Measurements from ENCODE around the gene CCDC174.
"Not testable (repeated sequence)": the region's sequence is repeated elsewhere in the genome, so short reads cannot be mapped to it uniquely, and the experiment has no call there.

The CCDC174 gene

DNA sequence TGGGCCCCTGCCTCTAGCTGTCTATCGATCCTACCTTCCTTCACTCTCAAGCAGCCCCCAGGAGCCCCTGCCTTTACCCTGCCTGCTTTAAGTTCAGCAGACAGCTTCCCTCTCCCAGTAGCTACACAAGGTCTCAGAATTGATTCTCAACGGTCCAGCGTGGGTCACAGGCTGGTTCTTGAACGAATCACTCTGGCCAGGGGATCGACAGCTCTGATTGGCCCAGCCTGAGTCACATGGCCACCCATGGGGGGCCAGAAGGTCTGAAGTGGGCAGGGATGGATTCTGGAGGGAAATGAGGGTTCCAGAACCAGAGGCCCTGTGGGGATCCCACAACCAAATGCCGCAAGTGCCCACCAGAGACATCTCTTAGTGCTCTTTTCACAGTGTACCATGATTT is 23.7 kb upstream of the CCDC174 start:
- no peak for DNase-seq

DNA sequence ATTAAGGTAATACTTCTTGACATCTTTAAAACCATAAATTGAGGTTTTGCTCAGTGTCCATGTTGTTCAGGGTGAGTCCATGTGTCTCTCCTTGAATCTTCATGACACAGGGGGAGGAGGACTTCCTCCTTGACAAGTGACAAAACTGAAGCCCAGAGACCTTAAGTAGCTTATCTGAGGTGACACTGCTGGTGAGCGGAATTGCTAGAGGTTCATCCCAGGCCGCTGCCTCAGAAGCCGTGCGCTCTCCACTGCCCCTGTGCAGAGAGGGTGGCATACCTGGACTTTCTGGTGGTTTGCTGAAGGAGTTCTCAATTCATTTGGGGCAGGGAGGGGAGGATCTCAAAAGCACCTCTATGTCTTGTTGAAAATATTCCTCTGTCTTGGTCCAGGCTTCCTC is 23.2 kb upstream of the CCDC174 start:
- no peak for DNase-seq

DNA sequence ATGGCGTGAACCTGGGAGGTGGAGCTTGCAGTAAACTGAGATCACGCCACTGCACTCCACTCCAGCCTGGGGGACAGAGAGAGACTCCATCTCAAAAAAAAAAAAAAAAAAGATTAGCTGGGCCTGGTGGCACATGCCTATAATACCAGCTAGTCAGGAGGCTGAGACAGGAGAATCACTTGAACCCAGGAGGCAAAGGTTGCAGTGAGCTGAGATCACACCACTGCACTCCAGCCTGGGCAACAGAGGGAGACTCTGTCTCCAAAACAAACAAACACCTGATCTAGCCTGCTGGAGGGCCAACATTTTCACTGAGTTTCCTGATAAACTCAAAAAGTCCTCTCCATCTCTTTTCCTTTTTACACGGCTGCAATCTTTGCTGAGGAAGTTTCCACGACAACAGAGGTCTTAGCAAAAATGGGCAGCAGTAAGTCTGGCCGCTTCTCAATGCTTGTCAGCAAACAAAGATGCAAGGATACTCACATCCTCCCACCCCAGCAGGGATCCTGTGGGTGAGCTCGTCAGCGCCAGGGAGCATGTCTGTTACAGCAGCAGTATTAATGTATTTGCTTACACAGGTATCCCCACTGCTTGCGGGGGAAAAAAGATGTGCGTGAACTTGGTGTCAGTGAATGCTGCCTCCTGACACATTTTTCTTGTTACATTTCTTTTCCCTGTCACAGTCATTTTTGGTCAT is 21.0 kb upstream of the CCDC174 start:
- no peak for DNase-seq

DNA sequence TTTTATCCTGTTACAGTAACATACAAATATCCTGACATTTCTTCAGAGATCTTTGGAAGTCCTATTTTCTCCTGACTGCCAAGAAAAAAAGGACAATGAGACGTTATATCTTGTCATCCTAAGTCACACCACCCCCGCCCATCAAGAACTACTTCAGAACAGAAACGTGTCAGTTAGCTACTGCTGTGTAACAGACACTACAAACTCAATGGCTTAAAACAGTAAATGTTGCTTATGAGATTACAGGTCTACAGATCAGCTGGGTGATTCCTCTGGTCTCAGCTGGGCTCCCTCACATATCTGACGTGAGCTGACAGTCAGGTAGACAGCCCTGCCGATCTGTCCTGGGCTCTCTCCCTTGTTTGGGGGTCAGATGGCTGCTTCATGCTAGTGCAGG is 20.5 kb upstream of the CCDC174 start:
- DNase-seq: no peak

DNA sequence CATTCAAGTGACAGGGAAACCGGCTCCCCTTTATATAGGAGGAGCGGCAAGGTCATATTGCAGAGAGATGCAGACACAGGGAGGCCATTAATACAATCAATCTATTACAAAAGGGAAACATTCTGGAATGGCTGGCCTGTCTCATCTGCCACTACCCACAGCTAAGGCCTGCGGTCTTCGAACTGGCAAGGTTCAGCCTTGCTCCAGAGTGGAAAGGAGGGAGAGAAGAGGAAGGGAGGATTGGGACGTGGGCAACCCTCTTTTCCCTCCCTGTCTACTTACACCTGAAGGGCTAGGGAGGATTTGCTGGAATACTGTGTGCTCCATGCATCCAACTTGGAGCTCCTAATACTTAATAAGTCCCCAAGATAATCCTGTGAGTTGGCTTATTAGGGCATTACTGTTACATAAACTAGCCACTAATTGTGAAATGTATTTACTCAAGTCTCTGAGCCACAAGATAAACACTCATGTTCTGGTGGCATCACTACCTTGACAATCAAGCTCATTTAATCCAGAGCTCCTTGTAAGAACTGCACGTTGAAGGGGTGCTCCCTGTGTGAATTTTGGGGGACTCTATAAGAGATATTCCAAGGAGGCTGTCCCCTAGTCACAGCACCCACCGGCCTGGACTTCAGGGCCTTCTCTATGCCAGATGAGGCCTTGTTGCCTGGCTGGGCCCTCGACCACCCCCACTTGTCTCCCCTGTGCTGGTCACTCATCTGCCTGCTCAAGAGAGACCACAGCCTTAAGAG is 19.7 kb upstream of the CCDC174 start:
- DNase-seq: no peak

DNA sequence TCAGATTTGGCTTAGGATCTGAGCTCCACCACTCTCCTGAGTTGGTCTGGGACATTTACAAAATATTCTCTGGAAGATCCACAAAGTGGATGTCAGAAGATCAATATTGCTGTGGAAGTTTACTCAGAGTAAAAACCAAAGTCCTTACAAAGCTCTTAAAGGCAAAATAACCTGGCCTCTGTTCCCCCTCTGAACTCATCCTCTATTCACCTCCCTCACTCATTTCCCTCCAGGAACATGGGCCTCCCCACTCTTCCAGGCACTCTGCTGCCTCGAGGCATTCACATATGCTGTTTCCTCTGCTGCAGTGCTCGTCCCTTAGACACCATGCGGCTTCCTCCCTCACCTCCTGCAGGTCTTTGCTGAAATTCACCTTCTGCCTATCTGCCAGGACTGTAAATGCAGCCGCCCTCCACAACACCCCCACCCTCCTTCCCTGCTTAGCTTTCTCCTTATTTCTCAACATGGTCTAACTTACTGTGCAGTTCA is 19.1 kb upstream of the CCDC174 start:
- DNase-seq: no peak

DNA sequence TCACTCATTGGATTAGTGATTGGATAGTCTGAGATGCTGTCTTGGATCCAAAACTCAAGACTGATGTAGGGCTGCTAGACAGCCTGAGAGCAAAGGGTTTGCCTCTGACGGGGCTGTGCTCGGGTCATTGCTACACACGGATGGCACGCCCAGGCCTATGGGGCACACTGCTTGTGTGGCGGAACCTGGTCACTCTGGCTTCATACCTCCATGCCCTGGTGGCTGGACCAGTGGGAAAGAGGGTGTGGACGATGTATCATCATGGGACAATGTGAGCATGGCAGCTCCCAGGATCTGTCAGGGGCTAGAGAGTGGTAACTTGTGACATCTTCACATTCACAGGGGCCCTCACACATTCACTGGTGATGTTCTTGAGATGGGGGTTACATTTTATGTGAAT is 18.1 kb upstream of the CCDC174 start:
- DNase-seq: no peak

DNA sequence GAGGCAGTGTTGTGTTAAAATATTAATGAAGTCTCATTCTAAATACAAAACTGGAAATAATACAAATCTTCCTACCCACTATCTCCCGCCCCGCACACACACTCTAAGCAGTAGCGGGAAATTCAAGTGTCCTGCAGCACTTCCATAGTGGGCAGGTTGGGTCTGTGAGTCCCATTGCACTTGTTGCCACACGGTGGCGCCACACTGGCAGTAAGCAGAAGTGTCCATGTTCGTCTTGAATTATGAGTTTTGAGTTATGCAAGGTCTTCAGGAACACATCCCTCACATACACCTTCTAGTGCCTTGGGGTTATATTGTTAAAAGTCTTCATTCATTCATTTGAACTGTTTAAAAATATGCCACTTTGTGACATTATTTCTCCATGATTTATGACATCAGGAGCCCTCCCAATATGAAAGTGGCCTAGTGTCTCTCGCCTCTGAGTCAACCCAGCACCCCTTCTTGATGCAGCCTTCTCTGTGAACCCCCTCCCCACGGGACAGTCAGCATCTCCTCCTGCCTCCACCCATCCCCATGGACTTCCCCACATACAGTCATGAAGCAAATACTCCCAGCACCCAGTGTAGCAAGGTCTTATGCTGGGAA is 17.6 kb upstream of the CCDC174 start:
- peak in 2 of 4 experiments; percentile 3 to 34 for DNase-seq

DNA sequence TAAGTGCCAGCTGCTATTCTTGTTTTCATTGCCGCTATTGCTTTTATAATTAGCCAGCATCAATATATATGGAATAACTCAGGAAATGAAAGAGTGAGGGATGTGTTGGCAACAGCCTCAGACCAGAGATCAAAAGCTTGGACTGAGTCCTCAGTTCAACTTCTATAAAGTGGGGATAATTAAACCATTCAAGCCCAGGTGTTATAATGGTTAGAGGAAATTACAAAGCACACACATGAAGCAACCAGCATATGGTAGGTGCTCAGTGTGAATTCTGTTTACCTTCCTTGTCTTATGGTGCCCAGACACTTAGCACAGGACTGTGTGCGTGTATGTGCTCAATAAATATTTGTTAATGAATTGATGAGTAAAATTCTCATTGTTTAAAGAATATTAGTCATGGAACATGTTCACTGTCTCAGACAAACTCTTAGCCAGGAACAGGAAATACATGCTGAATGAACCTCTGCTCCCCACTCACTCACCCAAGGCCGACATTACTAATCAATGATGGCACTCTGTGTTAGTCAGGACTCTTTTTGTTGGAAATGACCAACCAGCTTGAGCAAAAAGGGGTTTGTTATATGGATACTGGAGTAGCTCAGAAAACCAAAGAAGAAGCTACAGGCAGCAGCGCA is 16.7 kb upstream of the CCDC174 start:
- no peak for DNase-seq

DNA sequence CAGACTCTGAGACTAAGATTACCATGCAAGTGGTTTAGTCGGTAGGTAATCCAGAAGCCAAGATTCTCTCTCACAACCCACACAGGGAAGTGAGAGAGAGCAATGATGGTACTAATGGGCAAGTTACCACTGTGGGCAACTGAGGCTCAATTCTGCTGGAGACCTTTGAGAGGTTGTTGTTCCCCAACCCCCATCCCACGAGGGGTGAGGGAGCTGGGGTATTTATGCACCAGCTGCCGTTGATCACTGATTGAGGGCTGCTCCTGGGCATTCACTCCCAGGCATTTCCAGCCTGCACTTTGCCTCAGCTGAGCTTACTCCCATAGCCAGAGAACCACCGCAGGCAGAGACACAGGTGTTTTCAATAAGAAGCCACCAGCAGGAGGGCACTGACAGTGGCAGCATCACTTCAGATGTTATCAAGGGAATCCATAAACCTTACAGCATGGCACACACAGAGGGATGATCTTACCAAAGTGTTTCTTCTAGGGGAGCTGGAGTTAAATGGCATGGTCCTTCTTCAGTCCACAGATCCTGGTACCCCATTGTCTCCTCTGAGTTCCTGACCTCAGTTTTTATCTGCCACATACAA is 15.0 kb upstream of the CCDC174 start:
- DNase-seq: no peak

DNA sequence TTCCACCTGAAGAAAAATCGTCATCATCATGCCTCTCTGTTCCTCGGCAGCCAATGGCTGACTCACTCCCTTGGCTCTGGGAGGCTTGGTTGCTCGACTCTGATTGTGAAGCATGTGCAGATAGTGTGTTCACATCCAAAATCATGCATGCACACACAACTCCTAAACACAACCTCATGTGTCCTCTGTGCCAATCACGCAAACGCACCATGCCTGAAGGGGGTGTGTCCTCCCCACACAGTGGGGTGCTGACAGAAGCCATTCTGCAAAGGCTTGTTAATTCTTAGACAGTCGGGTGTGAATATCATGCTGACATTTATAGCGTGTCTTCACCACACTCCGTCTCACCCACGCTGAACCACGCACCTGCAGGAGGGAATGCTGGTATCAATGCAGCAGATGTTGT is 11.4 kb upstream of the CCDC174 start:
- DNase-seq: no peak

DNA sequence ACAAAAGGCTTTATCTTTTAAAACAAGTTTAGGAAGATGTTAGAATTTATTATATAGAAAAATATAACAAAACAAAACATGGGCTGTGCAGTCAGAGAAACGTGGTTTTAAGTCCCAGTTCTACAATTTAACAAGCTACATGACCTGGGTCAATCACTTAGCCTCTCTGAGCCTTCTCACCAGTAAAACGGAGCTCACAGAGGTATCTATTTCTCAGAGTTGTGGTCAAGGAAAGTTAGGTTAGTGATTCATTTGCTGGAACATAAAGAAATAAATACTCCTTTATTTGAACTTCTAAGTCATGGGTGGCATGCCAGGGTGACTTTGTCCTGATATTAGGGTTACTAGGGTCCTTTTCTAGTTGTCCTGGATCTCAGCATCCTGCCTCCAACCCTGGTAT is 10.8 kb upstream of the CCDC174 start:
- DNase-seq: no peak

DNA sequence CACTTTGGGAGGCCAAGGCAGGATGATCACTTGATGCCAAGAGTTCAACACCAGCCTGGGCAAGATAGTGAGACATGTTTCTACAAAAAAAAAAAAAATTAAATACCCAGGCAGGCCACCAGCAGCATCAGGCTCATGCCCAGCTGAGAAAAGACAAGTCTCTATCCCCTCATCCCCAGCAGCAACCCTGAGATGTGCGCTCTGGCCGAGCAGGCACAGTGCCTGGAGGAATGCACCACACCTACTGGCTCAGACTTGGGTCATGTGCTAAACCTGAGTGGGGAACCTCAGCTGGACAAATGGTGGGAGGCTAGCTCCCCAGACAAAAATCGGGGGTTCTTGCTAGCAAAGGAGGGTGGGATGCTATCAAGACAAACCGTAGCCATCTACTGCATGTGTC is 10.2 kb upstream of the CCDC174 start:
- no peak for DNase-seq

DNA sequence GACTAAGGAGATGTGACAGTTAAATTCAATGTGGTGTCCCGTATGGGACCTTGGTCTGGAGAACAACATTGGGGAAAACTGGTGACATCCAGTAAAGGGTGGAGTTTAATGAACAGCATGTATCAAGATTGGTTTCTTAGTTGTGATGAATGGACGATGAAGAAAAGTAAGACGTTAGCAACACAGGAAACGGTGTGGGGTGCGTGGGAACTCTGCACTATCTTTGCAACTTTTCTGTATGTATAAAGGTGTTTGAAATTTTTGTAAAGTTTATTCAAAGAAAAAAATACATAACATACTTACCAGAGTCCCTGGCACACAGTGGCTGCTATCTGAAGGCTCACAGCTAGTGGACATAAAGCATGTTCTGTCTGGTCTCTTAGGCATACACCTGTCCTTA is 6.1 kb upstream of the CCDC174 start:
- DNase-seq: no peak

DNA sequence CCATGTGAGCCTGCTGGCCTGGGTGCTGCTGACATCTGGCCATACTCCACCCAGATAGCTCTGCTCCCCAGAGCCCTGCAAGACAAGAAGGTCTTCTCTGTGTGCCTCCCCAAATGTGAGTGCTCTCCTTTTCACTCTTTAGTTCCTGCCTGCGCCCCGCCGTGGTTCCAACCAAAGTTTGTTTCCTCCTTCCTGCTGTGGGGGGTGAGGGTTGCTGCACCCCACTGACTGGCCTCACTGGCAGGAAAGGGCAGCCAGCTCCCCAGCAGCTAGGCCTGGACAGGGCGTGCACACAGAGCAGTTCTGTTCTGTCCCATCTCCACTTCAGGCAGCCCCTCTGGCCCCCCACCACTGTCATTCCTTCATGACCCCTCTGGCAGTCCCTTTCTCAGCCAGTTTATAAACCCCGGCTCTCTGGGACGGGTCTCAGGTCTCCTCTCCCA is 5.4 kb upstream of the CCDC174 start:
- DNase-seq: no peak

DNA sequence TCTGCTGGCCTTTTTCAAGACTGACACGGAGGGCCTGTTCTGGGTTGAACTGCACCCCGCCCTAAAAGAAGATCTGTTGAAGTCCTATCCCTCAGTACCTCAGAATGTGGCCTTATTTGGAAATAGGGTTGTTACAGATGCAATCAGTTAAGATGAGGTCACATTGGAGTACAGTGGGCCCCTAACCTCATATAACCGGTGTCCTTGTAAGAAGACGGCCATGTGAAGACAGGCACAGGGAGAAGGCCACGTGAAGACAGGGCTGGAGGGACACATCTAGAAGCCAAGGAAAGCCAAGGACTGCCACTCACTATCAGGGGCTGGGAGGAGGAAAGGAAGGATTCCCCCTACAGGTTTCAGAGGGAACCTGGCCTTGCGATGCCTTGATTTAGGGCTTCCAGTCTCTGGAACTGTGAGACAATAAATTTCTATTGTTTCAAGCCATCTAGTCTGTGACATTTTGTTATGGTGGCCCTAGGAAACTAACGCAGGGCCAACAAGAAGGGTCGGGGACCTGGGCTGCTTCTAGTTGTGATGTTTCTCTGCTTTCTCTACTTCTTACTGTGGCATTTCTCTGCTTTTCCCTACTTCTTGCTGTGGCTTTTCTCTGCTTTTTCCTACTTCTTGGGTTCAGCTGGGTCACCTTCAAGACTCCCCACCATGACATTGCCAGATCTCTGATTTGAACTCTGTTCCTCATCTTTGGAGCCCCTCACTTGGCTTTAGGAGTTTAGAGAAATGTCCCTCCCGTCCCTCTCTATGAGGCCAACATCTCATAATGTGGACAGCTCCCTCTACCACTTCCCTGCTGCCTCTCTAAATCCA is 4.8 kb upstream of the CCDC174 start:
- no peak for DNase-seq

DNA sequence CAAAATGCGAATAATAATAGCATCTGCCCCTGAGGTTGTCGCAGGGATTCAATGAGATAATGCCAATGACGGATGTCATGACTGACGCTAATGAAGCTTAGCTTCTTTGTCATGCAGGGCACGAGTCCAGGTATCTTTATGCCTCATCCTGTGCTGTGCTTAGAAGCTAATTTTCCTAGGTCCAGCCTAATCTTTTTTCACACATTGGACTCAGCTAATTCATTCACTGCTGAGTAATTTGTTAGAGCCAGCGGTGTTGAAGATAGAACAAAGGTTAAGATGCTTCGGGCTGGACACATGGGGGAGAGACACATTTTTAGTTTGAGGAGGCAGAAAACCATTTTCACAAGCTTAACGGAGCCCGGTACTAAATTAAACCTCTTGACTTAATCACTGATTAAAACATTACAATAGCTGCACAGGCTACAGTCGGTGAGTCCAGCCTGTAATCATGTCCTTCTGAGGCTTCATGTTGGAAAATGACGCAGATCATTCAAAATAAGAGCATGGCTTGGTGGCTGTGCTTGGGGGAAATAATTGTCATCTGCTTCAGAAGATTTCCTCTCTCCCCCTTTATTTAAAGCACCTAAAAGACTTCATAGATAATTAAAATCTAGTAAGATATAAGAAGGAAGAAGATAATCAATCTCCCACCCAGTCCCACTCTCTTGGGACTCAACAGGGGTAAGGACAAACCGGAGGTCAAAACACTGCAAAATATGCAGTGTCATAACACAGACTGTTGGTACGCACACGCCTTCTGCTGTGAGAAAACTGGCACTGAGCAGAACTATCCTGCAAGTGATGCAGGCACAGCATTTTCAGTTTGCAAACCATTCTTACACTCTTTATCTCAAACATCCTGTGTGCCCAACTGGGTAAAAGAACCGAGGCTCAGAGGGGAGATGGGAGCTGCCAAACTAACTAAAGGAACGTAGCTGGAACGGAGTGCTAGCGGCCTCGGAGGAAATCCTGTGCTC is 3.3 kb upstream of the CCDC174 start:
- no peak for DNase-seq

DNA sequence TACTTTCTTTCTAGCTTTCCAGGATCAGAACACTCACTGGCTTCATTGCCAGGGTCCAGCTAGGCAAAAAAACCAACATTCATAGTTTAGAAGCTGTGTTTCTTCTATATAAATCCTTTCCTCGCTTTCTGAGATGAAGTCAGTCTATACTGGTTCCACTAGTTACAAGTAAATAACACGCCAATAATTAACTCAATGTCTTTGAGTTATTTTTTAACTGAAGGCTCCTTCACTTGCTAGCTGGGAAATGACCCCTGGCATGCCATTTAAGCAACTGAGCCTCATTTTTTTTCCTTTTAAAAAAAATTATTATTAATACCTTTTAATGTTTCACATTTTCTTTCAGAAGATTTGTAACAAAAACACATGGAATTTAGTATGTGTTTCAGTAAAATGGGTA is 2.1 kb upstream of the CCDC174 start:
- no peak for DNase-seq

DNA sequence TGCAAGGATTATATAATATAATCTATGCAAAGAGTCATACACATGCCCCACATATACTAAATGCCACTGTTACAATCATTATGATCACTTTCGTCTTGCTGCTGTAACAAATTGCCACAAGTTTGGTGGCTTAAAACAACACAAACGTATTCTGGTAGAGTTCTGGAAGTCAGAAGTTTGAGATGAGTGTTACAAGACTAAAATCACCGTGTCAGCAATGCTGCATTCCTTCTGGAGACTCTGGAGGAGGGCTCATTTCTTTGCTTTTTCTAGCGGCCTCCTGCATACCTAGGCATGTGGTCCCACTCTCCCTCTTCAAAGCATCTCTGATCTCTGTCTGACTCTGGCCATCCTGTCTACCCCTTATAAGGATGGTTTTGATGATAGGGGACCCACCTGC is 1.4 kb upstream of the CCDC174 start:
- no peak for DNase-seq

DNA sequence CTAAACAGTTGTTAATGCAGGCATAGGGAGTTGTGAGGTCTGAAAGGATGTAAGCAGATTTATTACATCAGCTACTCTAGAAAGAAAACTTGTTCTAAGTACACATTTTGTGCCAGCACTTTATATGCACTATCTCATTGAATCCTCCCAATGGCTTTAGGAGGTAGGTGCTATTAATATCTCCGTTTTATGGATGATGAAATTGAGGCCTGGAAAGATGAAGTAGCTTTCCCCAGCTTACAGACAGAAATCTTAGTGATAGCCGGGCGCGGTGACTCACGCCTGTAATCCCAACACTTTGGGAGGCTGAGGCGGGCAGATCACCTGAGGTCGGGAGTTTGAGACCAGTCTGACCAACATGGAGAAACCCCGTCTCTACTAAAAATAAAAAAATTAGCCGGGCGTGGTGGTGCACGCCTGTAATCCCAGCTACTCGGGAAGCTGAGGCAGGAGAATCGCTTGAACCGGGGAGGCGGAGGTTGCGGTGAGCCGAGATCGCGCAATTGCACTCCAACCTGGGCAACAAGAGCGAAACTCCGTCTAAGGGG is 872 bp downstream of the CCDC174 start:
- DNase-seq: not testable (repeated sequence)

DNA sequence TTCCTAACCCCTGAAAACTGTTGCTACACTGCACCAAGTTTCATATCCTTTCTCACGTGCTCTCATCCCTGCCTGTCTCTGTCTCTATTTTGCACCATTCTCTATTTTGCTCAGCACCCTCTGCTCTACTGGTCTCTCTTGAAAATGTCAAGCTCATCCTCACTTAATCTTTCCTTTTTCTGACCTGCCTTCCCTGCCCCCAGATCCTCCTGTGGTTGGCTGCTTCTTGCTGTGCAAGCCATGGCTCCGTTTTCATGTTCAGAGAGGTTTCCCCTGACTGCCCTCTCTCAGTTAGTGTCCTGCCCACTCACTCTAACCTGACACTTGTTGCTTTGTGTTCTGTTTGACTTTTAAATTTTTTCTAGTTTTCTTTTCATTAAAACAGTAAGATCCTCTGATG is 6.0 kb downstream of the CCDC174 start:
- no peak for DNase-seq

Data from activated naive CD4-positive, alpha-beta T cell (primary cell).